GM18519 (cell line): Measurements from ENCODE around the gene OGDH.

ENCODE experiments used
- ATAC-seq: cut with Tn5 transposase; IDR thresholded peaks from one replicate; pipeline ENCODE4 v1.9.1; 2021; ENCODE audit warnings: mild to moderate bottlenecking, moderate library complexity; ENCODE audit not compliant: unreplicated experiment, low FRiP score

OGDH gene

GRCh38 chr7:44636041-44636584, 29.7 kb downstream of the OGDH start:
- no peak for ATAC-seq

GRCh38 chr7:44636926-44637325, 30.5 kb downstream of the OGDH start:
- ATAC-seq, result no peak

- ATAC-seq, result peak; percentile 37
Observed at GRCh38 chr7:44637788-44638594, 31.6 kb downstream of the OGDH start.

- ATAC-seq, result peak; percentile 39
Observed at GRCh38 chr7:44638611-44639557, 32.5 kb downstream of the OGDH start.

GRCh38 chr7:44639671-44640321, 33.4 kb downstream of the OGDH start:
- ATAC-seq, result no peak

GRCh38 chr7:44643206-44643605, 36.8 kb downstream of the OGDH start:
- no peak for ATAC-seq

- no peak for ATAC-seq
Observed at GRCh38 chr7:44645254-44645653, 38.8 kb downstream of the OGDH start.

- ATAC-seq, result no peak
Observed at GRCh38 chr7:44645696-44646095, 39.3 kb downstream of the OGDH start.

- ATAC-seq, result no peak
Observed at GRCh38 chr7:44646176-44646920, 39.9 kb downstream of the OGDH start.

GRCh38 chr7:44646921-44647636, 40.7 kb downstream of the OGDH start:
- no peak for ATAC-seq

GRCh38 chr7:44647981-44648714, 41.7 kb downstream of the OGDH start:
- no peak for ATAC-seq

- no peak for ATAC-seq
Observed at GRCh38 chr7:44650242-44650641, 43.8 kb downstream of the OGDH start.

- no peak for ATAC-seq
Observed at GRCh38 chr7:44650772-44651171, 44.3 kb downstream of the OGDH start.

GRCh38 chr7:44652535-44652934, 46.1 kb downstream of the OGDH start:
- no peak for ATAC-seq

GRCh38 chr7:44654255-44654796, 47.9 kb downstream of the OGDH start:
- ATAC-seq, result no peak

GRCh38 chr7:44655341-44655740, 48.9 kb downstream of the OGDH start:
- no peak for ATAC-seq

- no peak for ATAC-seq
Observed at GRCh38 chr7:44658979-44659378, 52.6 kb downstream of the OGDH start.

GRCh38 chr7:44661233-44661632, 54.8 kb downstream of the OGDH start:
- ATAC-seq, result no peak
